GM19099 (cell line): ENCODE data around the gene FOXP3.

Source experiments
- POLR2A ChIP-seq: IDR thresholded peaks from 3 replicates; pipeline ENCODE4 v1.6.1; 2011; ENCODE audit warnings: low read depth; ENCODE audit not compliant: insufficient read length; ENCODE audit errors: extremely low read depth

FOXP3 gene, protein sequence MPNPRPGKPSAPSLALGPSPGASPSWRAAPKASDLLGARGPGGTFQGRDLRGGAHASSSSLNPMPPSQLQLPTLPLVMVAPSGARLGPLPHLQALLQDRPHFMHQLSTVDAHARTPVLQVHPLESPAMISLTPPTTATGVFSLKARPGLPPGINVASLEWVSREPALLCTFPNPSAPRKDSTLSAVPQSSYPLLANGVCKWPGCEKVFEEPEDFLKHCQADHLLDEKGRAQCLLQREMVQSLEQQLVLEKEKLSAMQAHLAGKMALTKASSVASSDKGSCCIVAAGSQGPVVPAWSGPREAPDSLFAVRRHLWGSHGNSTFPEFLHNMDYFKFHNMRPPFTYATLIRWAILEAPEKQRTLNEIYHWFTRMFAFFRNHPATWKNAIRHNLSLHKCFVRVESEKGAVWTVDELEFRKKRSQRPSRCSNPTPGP

DNA sequence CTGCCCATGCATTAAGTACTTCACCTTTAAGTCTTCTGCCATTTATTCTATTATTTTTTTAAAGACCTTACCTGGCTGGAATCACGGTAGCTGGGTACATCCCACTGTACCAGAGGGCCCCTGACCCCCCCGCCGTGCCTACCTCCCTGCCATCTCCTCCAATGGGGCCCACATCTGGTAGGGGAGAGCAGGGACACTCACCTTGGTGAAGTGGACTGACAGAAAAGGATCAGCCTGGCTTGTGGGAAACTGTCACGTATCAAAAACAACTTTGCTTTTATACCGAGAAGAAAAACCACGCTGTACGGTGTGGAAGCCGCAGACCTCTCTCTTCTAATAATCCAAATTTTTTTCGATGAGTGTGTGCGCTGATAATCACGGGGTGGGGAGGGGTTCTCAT is at the start of gene FOXP3:
TSS of gene FOXP3 (minus strand) at position 251 of the 400 bp plus-strand sequence. CDS start 6,205 bp downstream, outside the sequence.
- TF ChIP-seq POLR2A = no peak

- no peak for TF ChIP-seq POLR2A
Measured at GRCh38 chrX:49312176-49312575, 47.7 kb upstream of the FOXP3 start.

DNA sequence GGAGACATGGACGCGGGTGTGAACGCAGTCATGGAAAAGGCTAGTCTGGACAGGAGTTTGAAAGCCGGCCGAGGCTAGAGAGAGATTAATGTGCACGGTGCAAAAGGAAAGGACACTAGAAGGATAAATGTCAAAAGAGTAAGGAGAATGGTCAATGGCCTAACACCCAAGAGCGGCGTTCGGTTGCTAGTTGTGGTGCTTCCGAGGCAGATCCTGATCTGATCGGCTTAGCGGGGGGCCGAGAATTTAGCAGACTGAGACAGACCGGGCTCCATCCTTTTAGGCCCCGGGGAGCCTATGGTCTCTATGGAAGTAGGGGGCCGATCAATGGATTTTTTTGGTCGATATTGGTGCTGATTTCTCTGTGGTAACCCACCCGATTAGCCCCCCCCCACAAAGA is 45.9 kb upstream of the FOXP3 start:
- no peak for TF ChIP-seq POLR2A

- no peak for TF ChIP-seq POLR2A
Measured at GRCh38 chrX:49309401-49309981, 45.0 kb upstream of the FOXP3 start.

DNA sequence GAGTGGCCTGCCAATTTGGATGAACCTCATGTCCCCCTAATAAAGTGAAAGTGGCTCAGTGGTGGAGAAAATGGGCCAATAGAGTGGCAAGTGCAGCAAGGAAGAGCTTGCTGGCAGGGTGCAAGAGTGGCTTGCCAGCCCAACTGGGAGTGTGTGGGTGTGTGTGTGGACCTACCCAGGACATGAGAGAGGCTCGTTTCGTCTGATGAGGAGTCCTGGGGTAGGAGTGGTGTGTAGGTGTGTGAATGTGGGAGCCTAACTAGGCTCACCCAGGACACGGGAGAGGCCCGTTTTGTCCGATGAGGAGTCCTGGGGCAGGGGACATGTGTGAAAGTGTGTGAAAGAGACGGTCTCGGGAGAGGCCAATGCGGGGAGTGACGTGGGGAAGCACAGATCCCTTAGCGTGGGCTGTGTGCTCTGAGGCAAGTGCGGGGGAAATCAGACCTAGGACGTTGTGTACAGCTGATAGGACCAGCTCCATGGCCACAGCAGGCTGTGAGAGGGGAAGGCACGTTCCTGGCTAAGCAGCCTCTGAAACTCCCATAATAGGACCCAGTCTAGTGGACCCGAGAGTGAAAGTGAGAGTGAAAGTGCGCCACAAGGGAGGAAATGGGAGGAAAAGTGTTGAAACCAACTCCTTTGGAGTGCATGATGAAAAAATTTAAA is 44.2 kb upstream of the FOXP3 start:
- no peak for TF ChIP-seq POLR2A

GRCh38 chrX:49303346-49303745 is 38.8 kb upstream of the FOXP3 start, which contains the start of gene GAGE10:
Gene GAGE10, plus strand, starts transcription at chrX:49303646. Its CDS starts 1,214 bp downstream, at chrX:49304860.
- no peak for TF ChIP-seq POLR2A

DNA sequence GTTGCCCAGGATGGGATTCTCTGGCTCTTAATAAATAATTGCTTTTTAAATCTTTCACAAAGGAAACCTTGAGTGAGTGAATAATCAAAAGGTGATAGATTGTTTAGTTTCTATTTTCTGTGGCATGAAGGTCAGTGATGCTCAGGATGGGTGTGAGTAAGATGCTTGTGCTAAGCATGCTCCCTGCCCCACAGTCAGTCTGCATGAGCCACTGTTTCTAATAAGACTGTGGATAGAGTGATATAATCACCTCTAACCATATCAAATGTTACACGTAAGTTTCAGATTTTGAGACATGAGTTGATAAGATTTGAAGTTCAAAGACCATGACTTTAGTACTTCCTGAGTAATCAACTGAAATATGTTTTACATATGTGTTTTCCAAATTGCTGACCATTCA is 36.2 kb upstream of the FOXP3 start:
- TF ChIP-seq POLR2A = no peak

GRCh38 chrX:49292400-49293362 is 28.2 kb upstream of the FOXP3 start:
- TF ChIP-seq POLR2A = no peak

DNA sequence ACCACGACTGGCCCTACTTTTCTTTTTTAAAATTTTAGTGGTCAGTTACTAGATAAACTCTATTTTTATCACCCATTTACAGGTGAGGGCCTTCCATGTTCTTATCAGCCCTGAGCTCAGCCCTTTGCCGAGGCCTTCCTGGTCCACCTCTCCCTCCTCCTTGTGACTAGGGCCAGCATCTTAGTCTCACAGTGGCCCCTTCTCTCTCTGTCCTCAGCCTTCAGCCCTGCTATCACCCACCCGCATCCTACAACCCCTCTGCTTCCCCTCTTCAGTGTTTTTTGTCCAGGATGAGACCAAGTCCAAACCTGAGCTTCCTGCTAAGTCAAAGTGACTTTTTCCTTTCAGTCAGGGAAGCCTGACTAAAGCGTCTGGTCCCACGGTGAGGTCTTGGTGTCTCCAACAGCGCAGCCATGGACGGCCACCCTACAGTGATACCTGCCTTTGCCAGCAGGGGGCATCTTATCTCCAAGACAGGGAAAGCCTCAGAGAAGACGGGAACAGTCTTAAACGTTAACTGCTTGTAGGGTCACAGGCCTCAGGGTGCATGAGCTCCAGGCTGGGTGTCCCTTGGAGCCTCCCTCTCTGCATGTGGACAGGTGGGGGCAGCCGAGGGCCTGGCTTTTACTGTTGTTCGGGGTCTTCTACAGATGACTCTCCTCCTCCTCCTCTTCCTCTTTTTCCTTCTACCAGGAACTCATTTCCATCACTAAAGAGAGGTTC is 27.3 kb upstream of the FOXP3 start:
- TF ChIP-seq POLR2A = no peak

GRCh38 chrX:49290215-49290614 is 25.7 kb upstream of the FOXP3 start:
- no peak for TF ChIP-seq POLR2A

DNA sequence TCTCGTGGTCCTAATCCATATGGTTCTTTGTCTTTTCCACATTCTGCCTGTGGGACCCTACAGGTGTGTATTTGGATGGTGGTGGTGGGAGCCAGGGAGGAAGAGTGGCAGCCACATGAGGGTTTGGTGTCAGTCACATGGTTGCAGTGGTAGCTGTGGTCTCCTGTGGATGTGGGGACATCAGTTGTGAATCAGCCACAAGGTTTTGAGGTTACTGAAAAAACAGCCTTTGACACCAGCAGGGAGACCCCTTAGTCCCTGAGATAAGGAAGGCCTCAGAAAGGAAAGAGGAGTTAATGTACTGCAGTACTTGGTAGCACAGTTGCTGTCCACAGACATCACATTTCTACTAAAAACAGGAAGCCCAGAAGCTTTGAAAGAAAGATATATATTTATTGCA is 23.2 kb upstream of the FOXP3 start:
- no peak for TF ChIP-seq POLR2A

DNA sequence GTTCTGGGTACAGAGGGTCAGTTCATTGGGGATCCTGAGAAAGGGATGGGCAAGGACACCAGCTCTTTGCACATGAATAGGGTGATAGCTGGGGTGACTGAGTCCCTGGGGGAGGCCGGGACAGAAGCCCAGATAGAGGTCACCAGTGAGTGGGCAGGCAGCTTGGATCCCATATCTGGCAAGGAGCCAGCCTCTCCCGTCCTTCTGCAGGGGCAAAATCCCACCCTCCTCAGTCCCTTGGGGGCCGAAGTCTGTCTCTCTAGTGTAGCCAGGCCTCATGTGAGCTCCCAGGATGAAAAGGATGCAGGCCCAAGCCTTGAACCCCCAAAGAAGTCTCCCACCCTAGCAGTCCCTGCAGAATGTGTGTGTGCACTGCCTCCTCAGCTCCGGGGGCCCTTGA is 22.1 kb upstream of the FOXP3 start:
- no peak for TF ChIP-seq POLR2A

DNA sequence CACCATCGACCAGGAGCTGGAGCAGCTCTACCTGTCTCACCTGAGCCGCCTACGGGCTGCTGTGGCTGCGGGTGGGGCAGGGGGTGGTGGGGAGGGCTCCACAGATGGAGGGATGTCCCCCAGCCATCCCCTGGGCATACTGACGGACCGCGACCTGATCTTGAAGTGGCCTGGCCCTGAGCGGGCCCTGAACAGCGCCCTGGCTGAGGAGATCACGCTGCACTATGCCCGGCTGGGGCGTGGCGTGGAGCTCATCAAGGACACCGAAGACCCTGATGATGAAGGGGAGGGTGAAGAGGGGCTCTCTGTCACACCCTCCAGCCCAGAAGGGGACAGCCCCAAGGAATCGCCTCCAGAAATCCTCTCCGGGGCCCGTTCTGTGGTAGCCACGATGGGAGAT is 21.6 kb upstream of the FOXP3 start:
- TF ChIP-seq POLR2A = no peak

- TF ChIP-seq POLR2A = no peak
Measured at GRCh38 chrX:49284212-49284611, 19.7 kb upstream of the FOXP3 start.
